ENCODE measurements around the gene EOLA1. TPM values are rescaled to one million over a fixed set of nuclear protein-coding genes. Genes with fewer than 3 reads are reported as not detected.
A peak's percentile ranks its signal among the peaks of the same experiment; 100 is the strongest.

EOLA1 gene
- total RNA-seq, 1 donor from 2014 or later: 25.2 TPM

DNA sequence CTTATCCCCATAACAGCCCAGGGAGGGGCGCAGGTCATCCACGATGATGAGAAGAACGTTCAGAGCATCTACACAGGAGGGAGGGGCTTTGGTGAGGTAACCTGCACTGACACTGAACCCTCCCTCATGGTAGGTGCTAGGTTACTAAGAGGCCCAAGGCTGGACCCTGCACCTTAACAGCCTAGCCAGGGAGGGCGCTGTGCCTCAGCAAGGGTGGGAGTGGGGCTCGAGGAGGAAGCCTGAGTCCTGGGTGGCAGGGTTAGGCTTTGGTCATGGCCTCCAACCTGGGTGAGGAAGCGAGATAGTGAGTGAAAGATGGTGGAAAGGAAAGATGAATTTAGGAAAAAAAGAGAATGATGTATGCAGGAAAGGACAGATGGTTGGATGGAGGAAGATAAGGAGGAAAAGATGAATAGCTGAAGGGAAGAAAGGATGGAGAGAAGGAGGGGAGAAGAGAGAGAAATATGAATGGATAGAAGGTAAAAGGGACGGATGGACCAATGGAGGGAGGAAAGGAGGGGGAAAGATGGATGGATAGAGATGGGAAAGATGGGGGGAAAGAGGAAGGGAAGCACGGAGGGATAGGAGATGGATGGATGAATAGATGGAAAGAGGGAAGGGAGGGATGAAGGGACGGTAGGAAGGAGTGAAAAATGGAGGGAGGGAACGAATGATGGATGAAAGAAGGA lies 36.4 kb upstream of the EOLA1 start:
- intact Hi-C loops (cut with micrococcal nuclease): loop anchor here (2.0 to 10.0 kb wide), 4 partner anchors 22 to 1590 kb away; partner anchors contain the start of genes FMR1 and MAMLD1
- Mint-ChIP-seq H3K36me3 (ENCODE audit: low read depth) (peaks cover 19% of the 10 kb centered on the region), H3K4me1 (ENCODE audit: low read depth) (peaks cover 34% of the 10 kb centered on the region), H3K9me3 (no peaks in the 10 kb centered on the region), H3K27ac (peak overlapping the region; percentile 95), H3K4me3 (ENCODE audit: low read depth) (peak overlapping the region; percentile 94), H3K27me3 (ENCODE audit: low read depth) (no peaks in the 10 kb centered on the region)
- peak; percentile 65 for DNase-seq (ENCODE audit: low spot score)

DNA sequence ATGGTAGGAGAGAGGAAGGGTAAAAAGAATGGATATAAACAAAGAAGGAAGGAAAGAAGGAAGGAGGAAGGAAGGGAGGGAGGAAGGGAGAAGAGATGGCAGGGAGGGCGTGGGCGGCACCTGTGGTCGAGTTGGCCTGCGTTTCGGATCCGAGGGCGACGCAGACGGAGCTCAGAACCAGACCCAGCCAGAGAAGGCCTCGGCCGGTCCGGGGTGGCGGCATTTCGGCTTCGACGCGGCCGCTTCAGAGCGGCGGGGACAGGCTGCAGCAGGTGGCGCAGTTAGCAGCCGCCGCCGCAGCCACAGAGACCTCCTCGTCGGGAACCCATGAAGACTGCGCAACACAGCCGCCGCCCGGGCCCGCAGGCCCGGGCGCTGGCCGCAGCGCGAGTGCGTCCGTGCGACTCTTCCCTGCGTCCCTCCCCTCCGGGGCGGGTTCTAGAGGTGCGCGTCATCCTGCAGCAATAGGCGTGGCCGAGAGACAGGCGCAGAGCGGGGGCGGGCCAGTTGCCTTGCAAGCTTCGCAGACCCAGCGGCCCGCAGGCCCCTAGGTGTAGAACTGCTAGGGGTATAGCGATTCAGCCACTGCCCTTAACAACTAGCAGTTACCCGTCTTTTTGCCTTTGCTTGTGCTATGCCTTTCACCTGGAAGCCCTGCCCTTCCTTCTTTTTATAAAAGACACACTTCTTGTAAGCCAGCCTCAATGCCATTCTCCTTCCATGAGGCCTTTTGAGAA lies 35.7 kb upstream of the EOLA1 start, which contains the start of gene IDS:
Gene IDS, minus strand, starts transcription at position 392 of the 737 bp plus-strand sequence. Its CDS starts 169 bp downstream, at position 223.
- peak within 1 kb of the TSS; percentile 95 for H3K27ac Mint-ChIP-seq
- peaks cover 15% of the 10 kb centered on the region for H3K36me3 Mint-ChIP-seq (ENCODE audit: low read depth)
- DNase-seq (ENCODE audit: low spot score): peak; percentile 85
- H3K9me3 Mint-ChIP-seq: no peaks in the 10 kb centered on the region
- intact Hi-C loops (cut with micrococcal nuclease): loop anchor here (2.0 to 10.0 kb wide), 4 partner anchors 22 to 1590 kb away; partner anchors contain the start of genes FMR1 and MAMLD1
- H3K27me3 Mint-ChIP-seq (ENCODE audit: low read depth): no peaks in the 10 kb centered on the region
- peak within 1 kb of the TSS; percentile 94 for H3K4me3 Mint-ChIP-seq (ENCODE audit: low read depth)
- H3K4me1 Mint-ChIP-seq (ENCODE audit: low read depth): peaks cover 31% of the 10 kb centered on the region

DNA sequence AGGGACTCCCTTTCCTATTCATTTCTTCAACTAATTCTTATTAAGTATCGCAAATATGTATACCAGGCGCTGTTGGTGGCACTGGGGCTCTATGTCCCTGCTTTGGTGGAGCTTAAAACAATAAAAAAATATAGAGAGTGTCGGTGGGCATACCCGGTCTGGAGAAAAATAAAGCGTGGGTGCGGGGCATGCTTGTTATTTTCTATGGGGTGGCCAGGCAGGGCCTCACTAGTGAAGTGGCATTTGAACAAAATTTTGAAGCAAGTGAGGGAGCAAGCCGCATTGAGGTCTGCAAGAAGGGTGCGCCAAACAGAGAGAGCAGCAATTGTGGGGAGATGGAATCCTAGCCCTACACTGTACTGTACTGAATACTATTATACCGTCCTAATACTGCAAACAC lies 35.1 kb upstream of the EOLA1 start:
- peaks cover 27% of the 10 kb centered on the region for H3K4me1 Mint-ChIP-seq (ENCODE audit: low read depth)
- no peak for DNase-seq (ENCODE audit: low spot score)
- no peak overlapping the region for H3K4me3 Mint-ChIP-seq (ENCODE audit: low read depth)
- H3K27me3 Mint-ChIP-seq (ENCODE audit: low read depth): peaks cover 1% of the 10 kb centered on the region
- H3K27ac Mint-ChIP-seq: no peak overlapping the region
- no peaks in the 10 kb centered on the region for H3K9me3 Mint-ChIP-seq
- intact Hi-C loops (cut with micrococcal nuclease): loop anchor here (2.0 to 10.0 kb wide), 4 partner anchors 21 to 1591 kb away; partner anchors contain the start of genes FMR1 and MAMLD1
- H3K36me3 Mint-ChIP-seq (ENCODE audit: low read depth): peaks cover 9% of the 10 kb centered on the region

DNA sequence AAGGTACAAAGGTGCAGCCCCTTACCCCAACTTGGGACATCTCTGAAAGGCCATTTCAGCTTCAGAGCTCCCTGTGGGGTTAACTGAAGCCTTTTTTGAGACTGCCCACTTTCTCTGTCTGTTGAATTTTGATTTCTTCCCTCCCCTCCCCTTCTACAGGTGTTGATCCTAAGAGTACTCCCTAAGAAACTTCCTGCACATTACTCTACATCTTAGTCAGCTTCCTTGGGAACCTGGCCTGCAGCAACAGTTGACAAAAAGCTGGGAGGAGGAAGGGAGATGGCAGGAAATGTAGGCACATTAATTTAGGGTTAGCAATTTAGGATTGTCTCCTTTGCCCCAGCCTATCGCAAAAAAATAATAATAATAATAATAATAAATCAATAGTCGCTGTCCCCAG lies 34.5 kb upstream of the EOLA1 start:
- no peak for DNase-seq (ENCODE audit: low spot score)
- Mint-ChIP-seq H3K4me3 (ENCODE audit: low read depth) (no peak overlapping the region), H3K27ac (no peak overlapping the region), H3K36me3 (ENCODE audit: low read depth) (peaks cover 5% of the 10 kb centered on the region), H3K9me3 (no peaks in the 10 kb centered on the region), H3K4me1 (ENCODE audit: low read depth) (peaks cover 22% of the 10 kb centered on the region), H3K27me3 (ENCODE audit: low read depth) (peaks cover 1% of the 10 kb centered on the region)
- intact Hi-C loops (cut with micrococcal nuclease): loop anchor here (10.0 kb wide), 2 partner anchors 858 to 1592 kb away; partner anchors contain the start of genes FMR1 and MAMLD1

DNA sequence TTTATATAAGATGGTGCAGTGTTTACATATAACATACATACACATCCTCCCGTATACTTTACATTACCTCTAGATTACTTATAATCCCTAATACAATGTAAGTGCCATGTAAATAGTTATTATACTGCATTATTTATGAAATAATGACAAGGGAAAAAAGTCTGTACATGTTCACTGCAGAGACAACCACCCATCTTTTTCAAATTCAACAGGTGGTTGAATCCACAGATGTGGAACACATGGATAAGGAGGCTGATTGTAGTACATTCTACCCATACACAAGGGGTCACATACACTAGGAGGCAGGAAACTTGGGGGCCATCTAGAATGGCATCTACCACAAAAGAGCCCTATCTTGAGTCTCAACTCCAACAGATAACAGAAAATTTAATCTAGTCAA lies 32.3 kb upstream of the EOLA1 start:
- peaks cover 1% of the 10 kb centered on the region for H3K27me3 Mint-ChIP-seq (ENCODE audit: low read depth)
- H3K4me3 Mint-ChIP-seq (ENCODE audit: low read depth): no peak overlapping the region
- no peak overlapping the region for H3K27ac Mint-ChIP-seq
- intact Hi-C loops (cut with micrococcal nuclease): loop anchor here (10.0 kb wide), 2 partner anchors 856 to 1594 kb away; partner anchors contain the start of genes FMR1 and MAMLD1
- no peaks in the 10 kb centered on the region for H3K36me3 Mint-ChIP-seq (ENCODE audit: low read depth)
- no peak for DNase-seq (ENCODE audit: low spot score)
- H3K4me1 Mint-ChIP-seq (ENCODE audit: low read depth): peaks cover 19% of the 10 kb centered on the region
- no peaks in the 10 kb centered on the region for H3K9me3 Mint-ChIP-seq

DNA sequence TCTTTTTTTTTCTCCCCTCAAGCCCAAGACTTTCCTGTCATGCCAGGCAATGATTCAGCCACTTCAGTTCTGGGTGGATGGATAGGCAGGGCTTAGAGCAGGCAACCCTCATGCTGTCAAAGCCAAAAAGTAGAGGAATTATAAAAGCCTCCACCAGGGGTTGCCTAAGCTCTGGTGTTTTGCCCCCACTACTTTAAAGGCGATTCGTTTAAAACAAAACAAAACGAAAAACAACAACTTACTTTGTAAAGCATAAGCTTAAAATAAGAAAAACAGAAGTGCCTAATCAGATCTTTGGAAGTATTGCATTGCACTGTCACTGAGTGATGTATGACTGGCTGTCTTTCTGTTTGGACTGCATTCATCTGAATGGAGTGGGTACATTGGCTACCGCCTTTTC lies 30.4 kb upstream of the EOLA1 start:
- intact Hi-C loops (cut with micrococcal nuclease): no loop called here
- Mint-ChIP-seq H3K27ac (no peak overlapping the region), H3K9me3 (no peaks in the 10 kb centered on the region), H3K4me1 (ENCODE audit: low read depth) (peaks cover 27% of the 10 kb centered on the region), H3K27me3 (ENCODE audit: low read depth) (peaks cover 1% of the 10 kb centered on the region), H3K36me3 (ENCODE audit: low read depth) (no peaks in the 10 kb centered on the region), H3K4me3 (ENCODE audit: low read depth) (no peak overlapping the region)
- DNase-seq (ENCODE audit: low spot score): no peak

DNA sequence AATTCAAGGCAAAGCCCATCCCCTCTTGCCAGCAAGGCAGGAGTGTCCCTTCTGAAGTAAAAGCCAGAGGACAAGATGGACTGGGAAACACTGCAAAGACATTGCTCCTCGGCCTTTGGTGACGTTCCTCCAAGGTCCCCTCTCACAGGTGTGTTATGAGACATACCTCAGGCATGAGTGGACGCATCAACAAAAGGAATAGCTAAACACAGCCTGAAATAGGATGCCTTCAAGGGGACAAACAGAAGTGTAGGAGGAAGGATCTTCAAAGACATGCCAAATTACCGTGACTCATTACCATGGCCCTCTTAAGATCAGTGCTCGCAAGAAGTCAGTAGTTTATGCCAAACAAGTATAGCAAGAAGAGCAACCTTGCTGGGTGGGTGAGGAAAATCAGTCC lies 29.7 kb upstream of the EOLA1 start:
- no peak for DNase-seq (ENCODE audit: low spot score)
- H3K27me3 Mint-ChIP-seq (ENCODE audit: low read depth): peaks cover 1% of the 10 kb centered on the region
- H3K27ac Mint-ChIP-seq: no peak overlapping the region
- no peak overlapping the region for H3K4me3 Mint-ChIP-seq (ENCODE audit: low read depth)
- no peaks in the 10 kb centered on the region for H3K36me3 Mint-ChIP-seq (ENCODE audit: low read depth)
- peaks cover 28% of the 10 kb centered on the region for H3K4me1 Mint-ChIP-seq (ENCODE audit: low read depth)
- H3K9me3 Mint-ChIP-seq: no peaks in the 10 kb centered on the region
- intact Hi-C loops (cut with micrococcal nuclease): no loop called here

DNA sequence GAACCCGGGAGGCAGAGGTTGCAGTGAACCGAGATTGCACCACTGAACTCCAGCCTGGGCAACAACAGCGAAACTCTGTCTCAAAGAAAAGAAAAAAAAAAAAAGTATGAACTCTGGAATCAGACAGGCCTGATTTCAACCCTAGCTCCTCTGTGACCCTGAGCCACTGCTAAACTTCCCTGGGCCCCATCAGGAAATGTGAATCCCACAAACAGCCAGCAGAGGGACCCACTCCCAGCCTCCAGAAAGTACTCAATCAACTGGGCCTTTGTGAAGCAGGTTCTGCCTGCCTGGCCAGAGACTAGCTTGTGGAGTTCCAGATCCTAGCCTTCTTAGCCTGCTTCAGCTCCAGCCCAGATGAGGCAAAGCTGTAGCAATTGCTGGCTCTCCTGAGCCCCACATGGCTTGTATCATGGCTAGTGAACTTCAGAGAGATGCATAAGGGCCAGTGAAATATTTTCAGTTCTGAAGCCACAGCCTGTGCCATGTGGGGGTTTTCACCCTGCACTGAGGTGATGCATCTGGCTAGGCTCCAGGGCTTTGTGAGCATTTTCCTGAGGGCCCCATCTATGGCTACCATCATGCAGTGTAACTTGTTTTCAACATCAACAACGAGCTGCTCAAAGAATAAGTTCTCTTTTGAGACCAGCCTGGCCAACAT lies 28.5 kb upstream of the EOLA1 start:
- Mint-ChIP-seq H3K4me1 (ENCODE audit: low read depth) (peaks cover 38% of the 10 kb centered on the region), H3K27me3 (ENCODE audit: low read depth) (peaks cover 1% of the 10 kb centered on the region), H3K36me3 (ENCODE audit: low read depth) (peaks cover 9% of the 10 kb centered on the region), H3K27ac (peak overlapping the region; percentile 81), H3K4me3 (ENCODE audit: low read depth) (no peak overlapping the region), H3K9me3 (peaks cover 6% of the 10 kb centered on the region)
- intact Hi-C loops (cut with micrococcal nuclease): no loop called here
- peak; percentile 43 for DNase-seq (ENCODE audit: low spot score)

DNA sequence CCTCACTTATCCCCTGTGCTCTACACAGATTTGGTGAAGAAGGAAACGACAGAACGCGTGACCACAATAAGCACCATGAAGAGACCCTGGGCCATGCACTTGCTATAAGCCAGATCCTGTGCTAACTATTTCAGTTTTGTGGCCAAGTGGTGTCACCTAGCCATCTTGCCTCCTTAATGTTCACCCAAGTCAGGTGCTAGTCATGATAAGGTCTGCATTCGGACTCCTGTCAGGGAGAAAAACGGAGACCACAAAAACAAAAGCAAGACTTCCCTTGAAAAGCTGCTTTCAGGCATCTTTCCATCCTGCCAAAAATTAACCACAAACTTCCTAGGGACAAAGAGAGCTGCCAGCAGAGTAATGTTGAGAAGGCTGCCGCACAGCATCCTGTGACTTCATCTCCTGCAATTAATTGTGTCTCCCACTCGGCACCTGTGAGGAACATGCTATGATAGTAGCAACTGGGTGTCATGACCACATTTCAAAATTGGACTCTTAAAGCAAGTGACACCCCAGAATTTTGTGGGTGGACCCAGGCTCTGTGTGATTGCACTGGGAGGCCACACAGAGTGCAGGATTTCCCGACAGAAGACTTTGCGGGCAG lies 26.9 kb upstream of the EOLA1 start:
- DNase-seq (ENCODE audit: low spot score): no peak
- Mint-ChIP-seq H3K9me3 (peaks cover 12% of the 10 kb centered on the region), H3K4me1 (ENCODE audit: low read depth) (peaks cover 44% of the 10 kb centered on the region), H3K27ac (no peak overlapping the region), H3K4me3 (ENCODE audit: low read depth) (no peak overlapping the region), H3K36me3 (ENCODE audit: low read depth) (peaks cover 17% of the 10 kb centered on the region), H3K27me3 (ENCODE audit: low read depth) (peaks cover 1% of the 10 kb centered on the region)
- intact Hi-C loops (cut with micrococcal nuclease): no loop called here

DNA sequence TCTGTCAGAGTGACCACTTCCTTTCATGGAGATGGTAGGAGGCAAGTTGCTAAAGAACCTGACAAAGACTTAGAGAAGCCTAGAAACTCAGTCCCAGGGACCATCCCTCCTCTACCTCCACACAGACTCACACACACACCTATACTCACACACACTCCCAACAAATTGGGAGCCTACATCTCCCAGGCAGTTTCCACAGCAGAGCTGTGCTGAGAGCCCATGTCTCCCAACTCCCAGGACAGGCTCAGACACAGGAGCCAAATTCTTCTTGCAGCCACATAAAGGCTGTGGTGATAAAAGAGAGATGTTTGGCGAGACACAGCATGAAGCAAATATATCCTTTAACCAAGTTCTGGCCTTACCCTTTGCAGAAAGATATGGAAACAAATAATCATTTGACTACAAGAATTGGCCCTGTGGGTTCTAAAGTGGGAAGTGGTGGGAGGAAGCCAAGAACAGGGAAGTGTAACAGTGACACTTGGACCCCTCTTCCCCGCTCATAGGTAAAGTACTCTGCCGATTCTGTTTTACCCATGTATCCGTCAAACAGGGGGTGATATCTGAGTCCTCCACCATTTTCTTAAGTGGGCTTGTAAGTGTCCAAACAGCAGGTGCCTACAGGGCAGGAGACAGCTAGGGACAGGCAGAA lies 24.7 kb upstream of the EOLA1 start:
- intact Hi-C loops (cut with micrococcal nuclease): no loop called here
- Mint-ChIP-seq H3K4me3 (ENCODE audit: low read depth) (no peak overlapping the region), H3K4me1 (ENCODE audit: low read depth) (peaks cover 58% of the 10 kb centered on the region), H3K9me3 (peaks cover 12% of the 10 kb centered on the region), H3K36me3 (ENCODE audit: low read depth) (peaks cover 17% of the 10 kb centered on the region), H3K27ac (peak overlapping the region; percentile 49), H3K27me3 (ENCODE audit: low read depth) (no peaks in the 10 kb centered on the region)
- no peak for DNase-seq (ENCODE audit: low spot score)

DNA sequence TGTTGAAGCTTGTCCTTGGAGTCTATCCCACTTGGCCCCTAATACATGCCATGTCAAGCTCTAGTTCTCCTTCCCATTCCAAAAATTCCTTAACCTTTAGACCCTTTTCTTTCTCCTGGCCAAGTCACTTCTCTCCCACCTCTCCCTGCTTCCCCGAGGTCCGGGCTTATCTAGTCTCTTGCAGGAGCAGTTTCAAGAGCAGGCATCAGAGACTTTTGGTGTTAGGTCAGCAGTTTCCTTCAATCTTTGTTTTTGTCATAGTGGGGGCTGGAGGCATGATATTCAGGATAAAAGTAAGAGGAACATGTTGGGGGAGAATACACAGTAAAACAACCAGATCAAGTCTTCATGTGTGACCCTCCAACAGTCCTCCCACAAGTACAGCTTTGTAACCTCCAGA lies 24.2 kb upstream of the EOLA1 start:
- Mint-ChIP-seq H3K9me3 (peaks cover 12% of the 10 kb centered on the region), H3K27me3 (ENCODE audit: low read depth) (no peaks in the 10 kb centered on the region), H3K4me1 (ENCODE audit: low read depth) (peaks cover 62% of the 10 kb centered on the region), H3K27ac (no peak overlapping the region), H3K4me3 (ENCODE audit: low read depth) (no peak overlapping the region), H3K36me3 (ENCODE audit: low read depth) (peaks cover 17% of the 10 kb centered on the region)
- no peak for DNase-seq (ENCODE audit: low spot score)
- intact Hi-C loops (cut with micrococcal nuclease): no loop called here

DNA sequence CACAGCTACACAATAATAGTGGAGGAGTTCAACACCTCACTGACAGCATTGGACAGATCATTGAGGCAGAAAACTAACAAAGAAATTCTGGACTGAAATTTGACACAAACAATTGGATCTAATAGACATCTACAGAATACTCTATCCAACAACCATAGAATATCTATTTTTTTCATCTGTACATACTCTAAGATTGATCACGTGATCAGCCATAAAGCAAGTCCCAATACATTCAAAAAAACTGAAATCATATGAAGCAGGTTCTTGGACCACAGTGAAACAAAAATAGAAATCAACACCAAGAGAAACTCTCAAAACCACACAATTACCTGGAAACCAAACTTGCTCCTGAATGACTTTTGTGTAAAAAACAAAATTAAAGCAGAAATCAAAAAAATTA lies 23.5 kb upstream of the EOLA1 start:
- Mint-ChIP-seq H3K4me3 (ENCODE audit: low read depth) (no peak overlapping the region), H3K27ac (no peak overlapping the region), H3K27me3 (ENCODE audit: low read depth) (no peaks in the 10 kb centered on the region), H3K4me1 (ENCODE audit: low read depth) (peaks cover 66% of the 10 kb centered on the region), H3K36me3 (ENCODE audit: low read depth) (peaks cover 17% of the 10 kb centered on the region), H3K9me3 (peaks cover 12% of the 10 kb centered on the region)
- DNase-seq (ENCODE audit: low spot score): no peak
- intact Hi-C loops (cut with micrococcal nuclease): no loop called here

Data from activated T-helper 2 cell treated with anti-CD3 and anti-CD28 coated beads, Interferon-gamma antibody, Interleukin-2, Interleukin-4, amounts not matched to agents 10 μg/mL and 5 μg/mL and 100 μg/mL, durations not matched to agents 14 hours and 24 hours and 36 hours (primary cell).